Activated T-cell treated with anti-CD3 and anti-CD28 coated beads, Interleukin-2, amount 50 U/mL, for 72 hours (primary cell): ENCODE data around the gene CTU1. TPM values are rescaled to one million over a fixed set of nuclear protein-coding genes. Genes with fewer than 3 reads are reported as not detected.

Experiments used
- ATAC-seq, 2 donors: fragments of 150-1000 bp; cut with Tn5 transposase; replicated peaks in 1 of 2; 2 replicates each; pipeline ENCODE4 v1.10.0; 2021; ENCODE audit warnings: moderate library complexity in 2 of 2, mild to moderate bottlenecking in 1 of 2
- DNase-seq, 2 donors: peaks; one replicate each; pipeline ENCODE4 v3.0.0; 2021 to 2022; ENCODE audit warnings: mixed read lengths in 1 of 2
- H3K27ac Mint-ChIP-seq: one replicate; pipeline ENCODE4 v1.8.0; 2022; ENCODE audit warnings: mild to moderate bottlenecking, moderate library complexity, mixed read lengths
- H3K27me3 Mint-ChIP-seq: one replicate; pipeline ENCODE4 v1.8.0; 2022; ENCODE audit warnings: low read depth, mixed read lengths
- H3K36me3 Mint-ChIP-seq, 2 donors: one replicate each; pipeline ENCODE4 v1.8.0; 2022; ENCODE audit warnings: mixed read lengths in 2 of 2, mild to moderate bottlenecking in 1 of 2; ENCODE audit not compliant: insufficient read depth in 2 of 2
- H3K4me1 Mint-ChIP-seq: one replicate; pipeline ENCODE4 v1.8.0; 2022; ENCODE audit warnings: low read depth, mixed read lengths
- H3K4me3 Mint-ChIP-seq, 2 donors: one replicate each; pipeline ENCODE4 v1.8.0; 2022; ENCODE audit warnings: mild to moderate bottlenecking in 2 of 2, mixed read lengths in 2 of 2, moderate library complexity in 2 of 2
- H3K9me3 Mint-ChIP-seq, 2 donors: one replicate each; pipeline ENCODE4 v1.8.0; 2022; ENCODE audit warnings: mixed read lengths in 2 of 2
- total RNA-seq, 2 donors: library from RNA; stranded (reverse); gene quantifications; one replicate each; pipeline ENCODE4 v1.2.3, GENCODE V29; 2022

Gene CTU1
- total RNA-seq, 2 donors from 2014 or later, result 10.7 to 11.9 TPM

- Mint-ChIP-seq H3K27ac (no peak overlapping the region), H3K4me1 (no peaks in the 10 kb centered on the region), H3K36me3 (peaks cover 0 to 2% of the 10 kb centered on the region in 2 donors), H3K4me3 (no peak overlapping the region), H3K9me3 (peaks cover 2 to 4% of the 10 kb centered on the region in 2 donors), H3K27me3 (peaks cover 60% of the 10 kb centered on the region)
- no peak for DNase-seq
- no peak for ATAC-seq
Measured at GRCh38 chr19:51060973-51061372, 47.2 kb downstream of the CTU1 start.

- no peak overlapping the region for H3K4me3 Mint-ChIP-seq
- H3K36me3 Mint-ChIP-seq, result peaks cover 0 to 1% of the 10 kb centered on the region in 2 donors
- H3K27me3 Mint-ChIP-seq, result peaks cover 61% of the 10 kb centered on the region
- ATAC-seq (no peak), DNase-seq (no peak)
- peaks cover 2 to 4% of the 10 kb centered on the region in 2 donors for H3K9me3 Mint-ChIP-seq
- H3K27ac Mint-ChIP-seq, result no peak overlapping the region
- H3K4me1 Mint-ChIP-seq, result no peaks in the 10 kb centered on the region
Measured at GRCh38 chr19:51060336-51060735, 47.9 kb downstream of the CTU1 start.

- H3K4me1 Mint-ChIP-seq, result no peaks in the 10 kb centered on the region
- peaks cover 2 to 4% of the 10 kb centered on the region in 2 donors for H3K9me3 Mint-ChIP-seq
- peaks cover 67% of the 10 kb centered on the region for H3K27me3 Mint-ChIP-seq
- no peaks in the 10 kb centered on the region for H3K36me3 Mint-ChIP-seq
- H3K4me3 Mint-ChIP-seq, result no peak overlapping the region
- no peak overlapping the region for H3K27ac Mint-ChIP-seq
- ATAC-seq, result no peak
- no peak for DNase-seq
Measured at GRCh38 chr19:51059715-51060114, 48.5 kb downstream of the CTU1 start.

GRCh38 chr19:51055866-51056265 is 52.3 kb downstream of the CTU1 start:
- no peaks in the 10 kb centered on the region for H3K9me3 Mint-ChIP-seq
- ATAC-seq (no peak), DNase-seq (no peak)
- no peaks in the 10 kb centered on the region for H3K4me1 Mint-ChIP-seq
- H3K36me3 Mint-ChIP-seq, result no peaks in the 10 kb centered on the region
- peaks cover 57% of the 10 kb centered on the region for H3K27me3 Mint-ChIP-seq
- no peak overlapping the region for H3K4me3 Mint-ChIP-seq
- no peak overlapping the region for H3K27ac Mint-ChIP-seq

Other genes with a start within 250 kb of the CTU1 start
- gene KLK2, start 235.0 kb downstream of the CTU1 start, total RNA-seq, result under 1 TPM in 1 of 2 donors, not detected in 1; 0.63 TPM
- gene KLK4, start 197.0 kb downstream of the CTU1 start, total RNA-seq, result not detected
- gene KLK5, start 155.4 kb downstream of the CTU1 start, total RNA-seq, result not detected
- not detected for gene KLK6, start 138.8 kb downstream of the CTU1 start, total RNA-seq
- gene KLK7, start 124.5 kb downstream of the CTU1 start, total RNA-seq, result not detected
- not detected for gene KLK8, start 106.8 kb downstream of the CTU1 start, total RNA-seq
- gene KLK10, start 88.7 kb downstream of the CTU1 start, total RNA-seq, result not detected
- gene KLK11, start 81.8 kb downstream of the CTU1 start, total RNA-seq, result not detected
- gene KLK12, start 73.4 kb downstream of the CTU1 start, total RNA-seq, result not detected
- not detected for gene KLK13, start 43.3 kb downstream of the CTU1 start, total RNA-seq
- gene KLK14, start 25.5 kb downstream of the CTU1 start, total RNA-seq, result 1 to 10 TPM in 1 of 2 donors, under 1 TPM in 1; 0.69 to 1.2 TPM
- gene SIGLEC9, start 16.5 kb upstream of the CTU1 start, total RNA-seq, result 1 to 10 TPM in 1 of 2 donors, under 1 TPM in 1; 0.74 to 1.6 TPM
- not detected for gene SIGLEC7, start 33.9 kb upstream of the CTU1 start, total RNA-seq
- gene CD33, start 116.7 kb upstream of the CTU1 start, total RNA-seq, result 1 to 10 TPM; 1.7 to 2.6 TPM
- not detected for gene SIGLECL1, start 142.7 kb upstream of the CTU1 start, total RNA-seq
- 1 to 10 TPM in 1 of 2 donors, under 1 TPM in 1; 0.67 to 1.1 TPM for gene IGLON5, start 203.2 kb upstream of the CTU1 start, total RNA-seq
- 1 to 10 TPM; 6.4 to 7.6 TPM for gene VSIG10L, start 233.7 kb upstream of the CTU1 start, total RNA-seq